ENCODE results near the gene TRIP12. TPM values are rescaled to one million over a fixed set of nuclear protein-coding genes. Genes with fewer than 3 reads are reported as not detected.
"Not testable (repeated sequence)": the region's sequence is repeated elsewhere in the genome, so short reads cannot be mapped to it uniquely, and the experiment has no call there.

Gene TRIP12
- total RNA-seq, 1 donor from 2014 or later, result 167 TPM

GRCh38 chr2:229779650-229780049 lies 142.2 kb downstream of the TRIP12 start:
- DNase-seq (ENCODE audit: low read depth), result no peak

- no peak for DNase-seq (ENCODE audit: low read depth)
These were observed 144.1 kb downstream of the TRIP12 start for GRCh38 chr2:229777716-229778115.

GRCh38 chr2:229775614-229776313 lies 146.0 kb downstream of the TRIP12 start:
- DNase-seq (ENCODE audit: low read depth), result no peak

- no peak for DNase-seq (ENCODE audit: low read depth)
These were observed 147.6 kb downstream of the TRIP12 start for GRCh38 chr2:229774237-229774636.

- no peak for DNase-seq (ENCODE audit: low read depth)
These were observed 153.6 kb downstream of the TRIP12 start for GRCh38 chr2:229768235-229768634.

- DNase-seq (ENCODE audit: low read depth), result no peak
These were observed 156.1 kb downstream of the TRIP12 start for GRCh38 chr2:229765721-229766120.

GRCh38 chr2:229761663-229762062 lies 160.1 kb downstream of the TRIP12 start:
- DNase-seq (ENCODE audit: low read depth), result no peak

- not testable (repeated sequence) for DNase-seq (ENCODE audit: low read depth)
These were observed 164.3 kb downstream of the TRIP12 start for GRCh38 chr2:229757462-229757861.

GRCh38 chr2:229752970-229753729 lies 168.7 kb downstream of the TRIP12 start:
- DNase-seq (ENCODE audit: low read depth), result no peak

- no peak for DNase-seq (ENCODE audit: low read depth)
These were observed 172.0 kb downstream of the TRIP12 start for GRCh38 chr2:229749779-229750178.

GRCh38 chr2:229748950-229749349 lies 172.9 kb downstream of the TRIP12 start:
- no peak for DNase-seq (ENCODE audit: low read depth)

GRCh38 chr2:229742691-229743090 lies 179.1 kb downstream of the TRIP12 start:
- not testable (repeated sequence) for DNase-seq (ENCODE audit: low read depth)

GRCh38 chr2:229740279-229740678 lies 181.5 kb downstream of the TRIP12 start:
- DNase-seq (ENCODE audit: low read depth), result no peak

GRCh38 chr2:229738024-229738625 lies 183.7 kb downstream of the TRIP12 start:
- DNase-seq (ENCODE audit: low read depth), result no peak

GRCh38 chr2:229734410-229734809 lies 187.4 kb downstream of the TRIP12 start:
- no peak for DNase-seq (ENCODE audit: low read depth)

- DNase-seq (ENCODE audit: low read depth), result no peak
These were observed 188.1 kb downstream of the TRIP12 start for GRCh38 chr2:229733611-229734245.

GRCh38 chr2:229732897-229733296 lies 188.9 kb downstream of the TRIP12 start:
- no peak for DNase-seq (ENCODE audit: low read depth)

- DNase-seq (ENCODE audit: low read depth), result peak; percentile 82
These were observed 189.9 kb downstream of the TRIP12 start for GRCh38 chr2:229731916-229732315.

- peak; percentile 44 for DNase-seq (ENCODE audit: low read depth)
These were observed 190.4 kb downstream of the TRIP12 start for GRCh38 chr2:229731363-229731762.

- DNase-seq (ENCODE audit: low read depth), result no peak
These were observed 193.4 kb downstream of the TRIP12 start for GRCh38 chr2:229728370-229728769.

GRCh38 chr2:229726643-229727042 lies 195.2 kb downstream of the TRIP12 start:
- DNase-seq (ENCODE audit: low read depth), result no peak

All from myocyte (in vitro differentiated cells).